HepG2 (cell line): ENCODE data around the gene PLEKHN1. TPM values are rescaled to one million over a fixed set of nuclear protein-coding genes. Genes with fewer than 3 reads are reported as not detected.

ENCODE experiments used
- DMTF1 ChIP-seq: sonication (generic); formaldehyde crosslinking; IDR thresholded peaks from 2 replicates; pipeline ENCODE4 v1.4.0; 2020; ENCODE audit warnings: mild to moderate bottlenecking, missing genetic modification reagents
- DPF2 ChIP-seq: sonication (generic); formaldehyde crosslinking; IDR thresholded peaks from 2 replicates; pipeline ENCODE4 v1.4.0; 2020; ENCODE audit warnings: mild to moderate bottlenecking, low read depth, missing genetic modification reagents, borderline replicate concordance
- FOXA1 ChIP-seq, 2 experiments: fragments of 450-650 bp in 1 of 2; sonication (generic) in 1 of 2; formaldehyde crosslinking in 1 of 2; IDR thresholded peaks; 2 replicates each; pipeline versions ENCODE4 v1.4.0 to v1.6.1; 2016 to 2020; ENCODE audit warnings: missing genetic modification reagents in 1 of 2
- HDAC2 ChIP-seq: sonication (generic); formaldehyde crosslinking; IDR thresholded peaks from 2 replicates; pipeline ENCODE4 v1.4.0; 2020; ENCODE audit warnings: missing genetic modification reagents
- HOXA9 ChIP-seq: sonication (generic); formaldehyde crosslinking; IDR thresholded peaks from 2 replicates; pipeline ENCODE4 v1.8.1; 2022; ENCODE audit warnings: missing genetic modification reagents, mild to moderate bottlenecking, moderate library complexity, borderline replicate concordance
- KDM3A ChIP-seq: IDR thresholded peaks from 2 replicates; pipeline ENCODE4 v1.6.1; 2018; ENCODE audit warnings: low read depth, missing compliant biosample characterization
- MLX ChIP-seq: IDR thresholded peaks from 2 replicates; pipeline ENCODE4 v1.6.1; 2016
- NCOR1 ChIP-seq: fragments of 200-600 bp; sonication (generic); IDR thresholded peaks from 2 replicates; pipeline ENCODE4 v1.7.0; 2017; ENCODE audit warnings: antibody characterized with exemption, low read length, borderline replicate concordance
- PAX8 ChIP-seq: sonication (generic); formaldehyde crosslinking; IDR thresholded peaks from 2 replicates; pipeline ENCODE4 v1.8.0; 2022; ENCODE audit warnings: mild to moderate bottlenecking, missing genetic modification reagents, borderline replicate concordance
- SNAPC5 ChIP-seq: sonication (generic); formaldehyde crosslinking; IDR thresholded peaks from 2 replicates; pipeline ENCODE4 v1.8.1; 2023; ENCODE audit warnings: mild to moderate bottlenecking, missing genetic modification reagents, borderline replicate concordance
- SRSF1 ChIP-seq: fragments of 200-400 bp; formaldehyde crosslinking; optimal IDR thresholded peaks from 2 replicates; pipeline ENCODE3; 2017; ENCODE audit warnings: mild to moderate bottlenecking, low read depth, low read length, moderate library complexity
- THAP8 ChIP-seq: sonication (generic); formaldehyde crosslinking; IDR thresholded peaks from 2 replicates; pipeline ENCODE4 v1.5.1; 2020; ENCODE audit warnings: missing genetic modification reagents, mild to moderate bottlenecking, borderline replicate concordance
- USF2 ChIP-seq, 2 experiments: sonication (generic) in 1 of 2; formaldehyde crosslinking in 1 of 2; IDR thresholded peaks; 2 replicates each; pipeline versions ENCODE4 v1.5.1 to v1.6.1; 2011 to 2020; ENCODE audit warnings: borderline replicate concordance in 1 of 2, low read depth in 1 of 2, low read length in 1 of 2, mild to moderate bottlenecking in 1 of 2, missing genetic modification reagents in 1 of 2, moderate library complexity in 1 of 2
- ZFX ChIP-seq: sonication (generic); formaldehyde crosslinking; IDR thresholded peaks from 2 replicates; pipeline ENCODE4 v1.4.0; 2020; ENCODE audit warnings: mild to moderate bottlenecking, low read depth, missing genetic modification reagents, moderate library complexity
- ZNF468 ChIP-seq: sonication (generic); formaldehyde crosslinking; IDR thresholded peaks from 2 replicates; pipeline ENCODE4 v1.8.0; 2022; ENCODE audit warnings: mild to moderate bottlenecking, moderate library complexity, missing genetic modification reagents
- ZNF484 ChIP-seq: sonication (generic); formaldehyde crosslinking; IDR thresholded peaks from 2 replicates; pipeline ENCODE4 v1.5.1; 2020; ENCODE audit warnings: mild to moderate bottlenecking, low read depth, missing genetic modification reagents, borderline replicate concordance
- ZNF501 ChIP-seq: sonication (generic); formaldehyde crosslinking; IDR thresholded peaks from 2 replicates; pipeline ENCODE4 v1.5.1; 2020; ENCODE audit warnings: mild to moderate bottlenecking, moderate library complexity, missing genetic modification reagents
- ZNF746 ChIP-seq: sonication (generic); formaldehyde crosslinking; IDR thresholded peaks from 2 replicates; pipeline ENCODE4 v1.8.0; 2022; ENCODE audit warnings: mild to moderate bottlenecking, missing genetic modification reagents
- ZNF792 ChIP-seq: IDR thresholded peaks from 2 replicates; pipeline ENCODE4 v1.6.1; 2016
- ZSCAN20 ChIP-seq: sonication (generic); formaldehyde crosslinking; IDR thresholded peaks from 2 replicates; pipeline ENCODE4 v1.4.0; 2020; ENCODE audit warnings: missing genetic modification reagents, mild to moderate bottlenecking, borderline replicate concordance
- polyA plus RNA-seq, 8 experiments: library from polyadenylated mRNA; depleted of rRNA in 3 of 8; stranded (reverse) in 7 of 8; unstranded in 1 of 8; fragments of >200 nt; fragmentation: Illumina TruSeq in 4 of 8; extraction: Trizol in 4 of 8; gene quantifications; 2 replicates each; pipeline versions ENCODE4 v1.2.1 to v1.2.3, GENCODE V29; 2011 to 2016; ENCODE audit warnings: low read depth in 4 of 8, missing spikeins in 1 of 8, mixed read lengths in 1 of 8; ENCODE audit not compliant: insufficient read depth in 1 of 8
- total RNA-seq, 5 experiments: library from RNA; depleted of rRNA; stranded (reverse); fragments of >200 nt; fragmentation: Illumina TruSeq; extraction: Trizol; gene quantifications; 2 replicates each; pipeline ENCODE4 v1.2.3, GENCODE V29; 2016; ENCODE audit warnings: low read depth in 1 of 5

Gene PLEKHN1
- total and polyA plus RNA-seq, 2 of the 13 experiments (the other 11 are each of a cell fraction or from before 2014, with no cell fraction given): 0.42 to 0.58 TPM

- TF ChIP-seq USF2 (IDR thresholded peaks at IDR 0.05; ENCODE audit: low read depth, low read length) (peak; percentile 30), USF2 (CRISPR knock-in tag; IDR thresholded peaks at IDR 0.05; ENCODE audit: borderline replicate concordance) (0 out of 2 replicates have a peak, but pooled peaks have one; percentile 42), ZNF484 (CRISPR knock-in tag) (no peak), ZFX (peak; percentile 93), HOXA9 (CRISPR knock-in tag) (no peak), PAX8 (CRISPR knock-in tag) (no peak), DPF2 (CRISPR knock-in tag) (peak; percentile 87), ZNF792 (CRISPR knock-in tag) (peak; percentile 87), ZNF746 (peak; percentile 92), ZNF468 (CRISPR knock-in tag) (no peak), MLX (CRISPR knock-in tag) (peak; percentile 97), KDM3A (CRISPR knock-in tag) (peak; percentile 64), FOXA1 (IDR thresholded peaks at IDR 0.05) (no peak), FOXA1 (CRISPR knock-in tag; IDR thresholded peaks at IDR 0.05) (peak; percentile 55; the same call in 1 of the 2 replicates), DMTF1 (CRISPR knock-in tag) (no peak; the same call in 1 of the 2 replicates), SRSF1 (peak; percentile 78), ZNF501 (CRISPR knock-in tag) (peak; percentile 88; the same call in 1 of the 2 replicates), ZSCAN20 (0 out of 2 replicates have a peak, but pooled peaks have one; percentile 48), HDAC2 (CRISPR knock-in tag) (peak; percentile 93), THAP8 (no peak), SNAPC5 (CRISPR knock-in tag) (no peak), NCOR1 (peak; percentile 98)
Observed at GRCh38 chr1:1006305-1007159, 40.2 kb downstream of the PLEKHN1 start (continued).
